Measurements from ENCODE around the gene FER.

The FER gene

GRCh38 chr5:108728566-108729241 lies 19.0 kb upstream of the FER start:
- DNase-seq (ENCODE audit: low spot score in 2 of 2) (peak in 1 of 2 donors; percentile 23), ATAC-seq (replicated peaks; ENCODE audit: extremely low read depth, poor library complexity, severe bottlenecking) (peak; percentile 66)
- Mint-ChIP-seq H3K27me3 (peaks cover 5% of the 10 kb centered on the region), H3K4me3 (peak overlapping the region; percentile 77), H3K27ac (ENCODE audit: low read depth) (peak overlapping the region; percentile 73), H3K36me3 (ENCODE audit: insufficient read depth) (peaks cover 3% of the 10 kb centered on the region), H3K4me1 (peaks cover 24% of the 10 kb centered on the region), H3K9me3 (no peaks in the 10 kb centered on the region)

DNA sequence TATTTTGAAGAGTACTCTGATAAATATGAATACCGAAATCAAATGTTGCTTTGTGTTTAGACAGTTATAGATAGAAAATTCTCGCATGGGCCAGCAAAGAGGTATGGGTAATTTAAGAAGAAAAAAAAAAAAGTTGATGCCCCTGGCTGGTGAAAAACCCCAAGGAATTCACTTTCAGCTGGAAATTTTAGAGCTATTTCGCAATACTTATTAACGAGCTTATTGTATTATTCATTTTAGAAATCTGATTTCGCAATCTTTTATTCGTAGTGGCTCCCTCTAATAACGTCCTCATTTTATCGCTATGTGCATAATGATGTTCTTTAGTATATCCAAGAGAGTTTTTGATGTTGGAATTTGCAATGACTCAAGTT lies 18.5 kb upstream of the FER start:
- no peak overlapping the region for H3K27ac Mint-ChIP-seq (ENCODE audit: low read depth)

GRCh38 chr5:108730617-108731340 lies 16.9 kb upstream of the FER start:
- Mint-ChIP-seq H3K9me3 (no peaks in the 10 kb centered on the region), H3K27ac (ENCODE audit: low read depth) (no peak overlapping the region), H3K36me3 (ENCODE audit: insufficient read depth) (peaks cover 3% of the 10 kb centered on the region), H3K27me3 (peaks cover 15% of the 10 kb centered on the region), H3K4me1 (peaks cover 24% of the 10 kb centered on the region), H3K4me3 (no peak overlapping the region)
- no peak for DNase-seq (ENCODE audit: low spot score in 2 of 2)
- no peak for ATAC-seq (replicated peaks; ENCODE audit: extremely low read depth, poor library complexity, severe bottlenecking)

More for the DNA sequence above, 18.5 kb upstream of the FER start:
- no peaks in the 10 kb centered on the region for H3K9me3 Mint-ChIP-seq
- peaks cover 24% of the 10 kb centered on the region for H3K4me1 Mint-ChIP-seq
- ATAC-seq (replicated peaks; ENCODE audit: extremely low read depth, poor library complexity, severe bottlenecking) = no peak
- DNase-seq (ENCODE audit: low spot score in 2 of 2) = no peak
- no peak overlapping the region for H3K4me3 Mint-ChIP-seq
- H3K27me3 Mint-ChIP-seq = peaks cover 9% of the 10 kb centered on the region
- peaks cover 3% of the 10 kb centered on the region for H3K36me3 Mint-ChIP-seq (ENCODE audit: insufficient read depth)

DNA sequence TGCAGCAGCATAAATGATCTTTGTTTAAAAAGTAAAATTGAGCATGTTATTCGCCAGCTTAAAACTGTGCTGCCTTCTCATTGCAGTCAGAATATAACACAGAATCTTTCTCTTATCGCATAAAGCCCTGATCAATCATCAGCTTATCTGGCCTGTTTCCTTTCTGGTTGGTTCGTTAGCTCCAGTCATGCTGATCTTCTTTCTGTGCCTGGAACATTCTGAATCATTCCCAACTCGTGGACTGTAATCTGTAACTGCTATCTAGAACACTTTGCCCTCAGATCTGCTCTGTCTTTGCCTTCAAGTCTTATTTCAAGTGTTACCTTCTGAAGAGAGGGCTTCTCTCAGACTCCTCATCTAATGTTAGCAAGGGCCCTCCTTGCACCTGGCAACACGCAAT lies 11.9 kb upstream of the FER start:
- ATAC-seq (replicated peaks; ENCODE audit: extremely low read depth, poor library complexity, severe bottlenecking) (no peak), DNase-seq (ENCODE audit: low spot score in 2 of 2) (no peak)
- Mint-ChIP-seq H3K4me3 (no peak overlapping the region), H3K27me3 (peaks cover 51% of the 10 kb centered on the region), H3K4me1 (no peaks in the 10 kb centered on the region), H3K36me3 (ENCODE audit: insufficient read depth) (no peaks in the 10 kb centered on the region), H3K9me3 (no peaks in the 10 kb centered on the region), H3K27ac (ENCODE audit: low read depth) (no peak overlapping the region)

- no peak for DNase-seq (ENCODE audit: low spot score in 2 of 2)
- no peaks in the 10 kb centered on the region for H3K9me3 Mint-ChIP-seq
- no peak overlapping the region for H3K27ac Mint-ChIP-seq (ENCODE audit: low read depth)
- no peak for ATAC-seq (replicated peaks; ENCODE audit: extremely low read depth, poor library complexity, severe bottlenecking)
- H3K4me1 Mint-ChIP-seq = no peaks in the 10 kb centered on the region
- H3K36me3 Mint-ChIP-seq (ENCODE audit: insufficient read depth) = no peaks in the 10 kb centered on the region
- H3K27me3 Mint-ChIP-seq = peaks cover 60% of the 10 kb centered on the region
- H3K4me3 Mint-ChIP-seq = no peak overlapping the region
These were observed 10.8 kb upstream of the FER start for GRCh38 chr5:108736855-108737254.

GRCh38 chr5:108739376-108739775 lies 8.3 kb upstream of the FER start:
- Mint-ChIP-seq H3K4me3 (no peak overlapping the region), H3K4me1 (no peaks in the 10 kb centered on the region), H3K36me3 (ENCODE audit: insufficient read depth) (no peaks in the 10 kb centered on the region), H3K27me3 (peaks cover 51% of the 10 kb centered on the region), H3K27ac (ENCODE audit: low read depth) (no peak overlapping the region), H3K9me3 (no peaks in the 10 kb centered on the region)
- DNase-seq (ENCODE audit: low spot score in 2 of 2) (no peak), ATAC-seq (replicated peaks; ENCODE audit: extremely low read depth, poor library complexity, severe bottlenecking) (no peak)

- no peak for ATAC-seq (replicated peaks; ENCODE audit: extremely low read depth, poor library complexity, severe bottlenecking)
- no peaks in the 10 kb centered on the region for H3K9me3 Mint-ChIP-seq
- H3K36me3 Mint-ChIP-seq (ENCODE audit: insufficient read depth) = no peaks in the 10 kb centered on the region
These were observed 7.8 kb upstream of the FER start for GRCh38 chr5:108739906-108740305.

GRCh38 chr5:108743319-108743718 lies 4.4 kb upstream of the FER start:
- Mint-ChIP-seq H3K36me3 (ENCODE audit: insufficient read depth) (peaks cover 4% of the 10 kb centered on the region), H3K27me3 (peaks cover 31% of the 10 kb centered on the region), H3K4me1 (peaks cover 6% of the 10 kb centered on the region), H3K27ac (ENCODE audit: low read depth) (no peak overlapping the region), H3K4me3 (no peak overlapping the region), H3K9me3 (no peaks in the 10 kb centered on the region)
- ATAC-seq (replicated peaks; ENCODE audit: extremely low read depth, poor library complexity, severe bottlenecking) (no peak), DNase-seq (ENCODE audit: low spot score in 2 of 2) (no peak)

More at GRCh38 chr5:108739906-108740305, 7.8 kb upstream of the FER start:
- H3K27ac Mint-ChIP-seq (ENCODE audit: low read depth) = no peak overlapping the region
- no peaks in the 10 kb centered on the region for H3K4me1 Mint-ChIP-seq
- peaks cover 51% of the 10 kb centered on the region for H3K27me3 Mint-ChIP-seq
- H3K4me3 Mint-ChIP-seq = no peak overlapping the region
- DNase-seq (ENCODE audit: low spot score in 2 of 2) = no peak

- Mint-ChIP-seq H3K4me1 (peaks cover 6% of the 10 kb centered on the region), H3K27ac (ENCODE audit: low read depth) (no peak overlapping the region)
These were observed 3.9 kb upstream of the FER start for GRCh38 chr5:108743846-108744245.

GRCh38 chr5:108747111-108747773 lies 455 bp upstream of the FER start:
- H3K9me3 Mint-ChIP-seq = no peaks in the 10 kb centered on the region

More at GRCh38 chr5:108743846-108744245, 3.9 kb upstream of the FER start:
- peaks cover 25% of the 10 kb centered on the region for H3K27me3 Mint-ChIP-seq
- DNase-seq (ENCODE audit: low spot score in 2 of 2) (no peak), ATAC-seq (replicated peaks; ENCODE audit: extremely low read depth, poor library complexity, severe bottlenecking) (no peak)
- H3K4me3 Mint-ChIP-seq = no peak overlapping the region
- no peaks in the 10 kb centered on the region for H3K9me3 Mint-ChIP-seq
- peaks cover 9% of the 10 kb centered on the region for H3K36me3 Mint-ChIP-seq (ENCODE audit: insufficient read depth)

DNA sequence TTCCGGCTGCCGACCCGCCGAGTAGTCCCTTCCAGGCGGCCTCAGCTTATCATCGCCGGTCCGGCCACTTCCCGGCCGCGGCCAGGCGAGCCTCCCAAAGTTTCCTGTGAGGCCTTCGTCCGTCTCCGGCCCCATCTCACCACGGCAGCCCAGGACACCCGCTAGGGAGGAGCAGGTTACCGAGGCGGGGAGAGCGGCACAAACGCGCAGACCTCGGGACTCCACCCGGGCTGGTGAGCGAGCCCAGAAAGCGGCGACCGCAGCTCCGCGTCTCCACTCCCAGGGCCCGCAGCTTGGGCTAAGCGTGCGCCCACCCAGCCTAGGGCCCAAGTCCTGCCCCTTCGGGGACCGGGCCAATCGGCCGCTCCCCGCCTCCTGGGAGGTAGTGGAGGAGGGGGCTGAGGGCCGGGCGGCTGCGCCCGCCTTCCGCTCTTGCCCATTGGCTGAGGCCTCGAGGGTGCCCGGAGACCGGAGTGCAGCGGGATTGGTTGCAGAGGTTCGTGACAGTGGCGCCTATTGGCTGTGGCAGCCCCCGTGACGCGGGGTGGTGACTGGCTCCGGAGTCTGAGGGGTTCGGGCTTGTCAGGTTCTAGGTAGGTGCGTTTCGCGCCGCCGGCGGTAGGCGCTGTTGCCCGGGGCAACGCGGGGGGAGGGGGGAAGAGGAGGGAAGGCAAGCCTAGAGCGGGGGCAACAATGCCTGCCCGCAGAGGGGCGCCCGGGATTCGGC lies 867 bp downstream of the FER start:
- peak overlapping the region; percentile 91 for H3K27ac Mint-ChIP-seq (ENCODE audit: low read depth)
- peaks cover 13% of the 10 kb centered on the region for H3K4me1 Mint-ChIP-seq
- ATAC-seq (replicated peaks; ENCODE audit: extremely low read depth, poor library complexity, severe bottlenecking) (peak; percentile 94), DNase-seq (ENCODE audit: low spot score in 2 of 2) (peak; percentile 95 to 98)
- H3K4me3 Mint-ChIP-seq = peak overlapping the region; percentile 93
- peaks cover 12% of the 10 kb centered on the region for H3K36me3 Mint-ChIP-seq (ENCODE audit: insufficient read depth)
- H3K27me3 Mint-ChIP-seq = no peaks in the 10 kb centered on the region
- H3K9me3 Mint-ChIP-seq = no peaks in the 10 kb centered on the region

More at GRCh38 chr5:108747111-108747773, 455 bp upstream of the FER start:
- ATAC-seq (replicated peaks; ENCODE audit: extremely low read depth, poor library complexity, severe bottlenecking) (no peak), DNase-seq (ENCODE audit: low spot score in 2 of 2) (no peak)
- Mint-ChIP-seq H3K36me3 (ENCODE audit: insufficient read depth) (peaks cover 12% of the 10 kb centered on the region), H3K27ac (ENCODE audit: low read depth) (peak overlapping the region; percentile 91), H3K27me3 (no peaks in the 10 kb centered on the region), H3K4me1 (peaks cover 13% of the 10 kb centered on the region), H3K4me3 (peak overlapping the region; percentile 93)

GRCh38 chr5:108749128-108749861 lies 1.6 kb downstream of the FER start:
- Mint-ChIP-seq H3K9me3 (no peaks in the 10 kb centered on the region), H3K36me3 (ENCODE audit: insufficient read depth) (peaks cover 12% of the 10 kb centered on the region), H3K27ac (ENCODE audit: low read depth) (peak overlapping the region; percentile 91), H3K27me3 (no peaks in the 10 kb centered on the region), H3K4me3 (peak overlapping the region; percentile 93), H3K4me1 (peaks cover 13% of the 10 kb centered on the region)
- DNase-seq (ENCODE audit: low spot score in 2 of 2) = peak in 1 of 2 donors; percentile 17
- peak; percentile 5 for ATAC-seq (replicated peaks; ENCODE audit: extremely low read depth, poor library complexity, severe bottlenecking)
